Measurements from ENCODE around the gene OXER1.

DNA sequence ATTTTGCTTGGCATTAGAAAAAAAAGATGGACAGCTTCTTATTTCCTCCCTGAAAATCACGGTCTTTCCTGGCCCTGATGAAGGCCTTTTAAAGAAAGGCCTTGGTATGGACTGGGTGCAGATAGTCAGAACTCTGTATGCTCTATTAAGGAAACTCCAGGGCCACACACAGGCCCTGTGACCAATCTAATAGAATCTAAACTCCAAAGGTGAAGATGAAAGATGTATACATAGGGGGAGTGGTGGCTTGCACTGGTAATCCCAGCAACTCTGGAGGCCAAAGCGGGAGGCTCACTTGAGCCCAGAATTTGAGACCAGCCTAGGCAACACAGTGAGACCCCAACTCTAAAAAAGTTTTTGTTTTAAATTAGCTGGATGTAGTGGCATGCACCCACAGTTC is 37.3 kb downstream of the OXER1 start:
- TF ChIP-seq, protein P1, sequence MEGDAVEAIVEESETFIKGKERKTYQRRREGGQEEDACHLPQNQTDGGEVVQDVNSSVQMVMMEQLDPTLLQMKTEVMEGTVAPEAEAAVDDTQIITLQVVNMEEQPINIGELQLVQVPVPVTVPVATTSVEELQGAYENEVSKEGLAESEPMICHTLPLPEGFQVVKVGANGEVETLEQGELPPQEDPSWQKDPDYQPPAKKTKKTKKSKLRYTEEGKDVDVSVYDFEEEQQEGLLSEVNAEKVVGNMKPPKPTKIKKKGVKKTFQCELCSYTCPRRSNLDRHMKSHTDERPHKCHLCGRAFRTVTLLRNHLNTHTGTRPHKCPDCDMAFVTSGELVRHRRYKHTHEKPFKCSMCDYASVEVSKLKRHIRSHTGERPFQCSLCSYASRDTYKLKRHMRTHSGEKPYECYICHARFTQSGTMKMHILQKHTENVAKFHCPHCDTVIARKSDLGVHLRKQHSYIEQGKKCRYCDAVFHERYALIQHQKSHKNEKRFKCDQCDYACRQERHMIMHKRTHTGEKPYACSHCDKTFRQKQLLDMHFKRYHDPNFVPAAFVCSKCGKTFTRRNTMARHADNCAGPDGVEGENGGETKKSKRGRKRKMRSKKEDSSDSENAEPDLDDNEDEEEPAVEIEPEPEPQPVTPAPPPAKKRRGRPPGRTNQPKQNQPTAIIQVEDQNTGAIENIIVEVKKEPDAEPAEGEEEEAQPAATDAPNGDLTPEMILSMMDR (IDR thresholded peaks at IDR 0.05), result no peak
- no peak for TF ChIP-seq POLR2A (IDR thresholded peaks at IDR 0.05)
